ENCODE data around the gene PPP2R5D.

GRCh38 chr6:42952389-42952788 is 32.0 kb upstream of the PPP2R5D start:
- TF ChIP-seq POLR2A (IDR thresholded peaks at IDR 0.05; ENCODE audit: control extremely low read depth in 1 of 2, low read depth in 2 of 2, low read length in 2 of 2) (no peak), CTCF (IDR thresholded peaks at IDR 0.05; ENCODE audit: control extremely low read depth in 1 of 3, insufficient read depth in 1 of 3, low read depth in 1 of 3, low read length in 3 of 3) (no peak), KDM1A (IDR thresholded peaks at IDR 0.05; ENCODE audit: borderline replicate concordance, low read length) (no peak)

All from H1 (cell line).